ENCODE measurements around the gene NEK6. TPM values are rescaled to one million over a fixed set of nuclear protein-coding genes. Genes with fewer than 3 reads are reported as not detected.

NEK6 gene
- total RNA-seq, 4 donors from 2014 or later, result 6.0 to 14.7 (median 9.1) TPM

DNA sequence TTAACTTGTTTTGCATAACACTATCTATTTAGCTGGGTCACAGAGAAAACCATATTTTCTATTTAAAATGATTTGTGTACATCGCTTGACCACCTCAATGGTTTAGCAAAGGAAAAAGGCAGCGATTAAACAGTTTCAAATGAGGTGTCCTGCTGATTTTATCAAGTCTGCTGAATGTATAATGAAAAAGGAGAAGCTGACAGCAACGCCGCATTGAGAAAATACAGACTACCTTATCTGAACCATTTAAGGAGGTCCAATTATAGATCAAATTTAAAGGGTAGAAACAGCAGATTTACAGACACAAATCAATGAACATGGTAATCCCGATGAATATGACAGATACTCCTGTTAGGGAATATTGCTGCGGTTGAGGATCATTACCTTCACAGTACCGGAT is 127.9 kb downstream of the NEK6 start:
- WGBS, 2 donors, result 80 to 90% methylated on average over 7 of the region's 7 CpGs
- intact Hi-C loops (cut with DNase I; ENCODE audit: low total_unique reads), result no loop called here
- no peak overlapping the region for H3K4me3 ChIP-seq (ENCODE audit: low read depth, poor library complexity, severe bottlenecking)
- DNase-seq (ENCODE audit: low spot score in 2 of 2), result no peak
- TF ChIP-seq, protein P1, sequence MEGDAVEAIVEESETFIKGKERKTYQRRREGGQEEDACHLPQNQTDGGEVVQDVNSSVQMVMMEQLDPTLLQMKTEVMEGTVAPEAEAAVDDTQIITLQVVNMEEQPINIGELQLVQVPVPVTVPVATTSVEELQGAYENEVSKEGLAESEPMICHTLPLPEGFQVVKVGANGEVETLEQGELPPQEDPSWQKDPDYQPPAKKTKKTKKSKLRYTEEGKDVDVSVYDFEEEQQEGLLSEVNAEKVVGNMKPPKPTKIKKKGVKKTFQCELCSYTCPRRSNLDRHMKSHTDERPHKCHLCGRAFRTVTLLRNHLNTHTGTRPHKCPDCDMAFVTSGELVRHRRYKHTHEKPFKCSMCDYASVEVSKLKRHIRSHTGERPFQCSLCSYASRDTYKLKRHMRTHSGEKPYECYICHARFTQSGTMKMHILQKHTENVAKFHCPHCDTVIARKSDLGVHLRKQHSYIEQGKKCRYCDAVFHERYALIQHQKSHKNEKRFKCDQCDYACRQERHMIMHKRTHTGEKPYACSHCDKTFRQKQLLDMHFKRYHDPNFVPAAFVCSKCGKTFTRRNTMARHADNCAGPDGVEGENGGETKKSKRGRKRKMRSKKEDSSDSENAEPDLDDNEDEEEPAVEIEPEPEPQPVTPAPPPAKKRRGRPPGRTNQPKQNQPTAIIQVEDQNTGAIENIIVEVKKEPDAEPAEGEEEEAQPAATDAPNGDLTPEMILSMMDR (IDR thresholded peaks at IDR 0.05), result no peak
- TF ChIP-seq POLR2A (IDR thresholded peaks at IDR 0.05), result no peak

DNA sequence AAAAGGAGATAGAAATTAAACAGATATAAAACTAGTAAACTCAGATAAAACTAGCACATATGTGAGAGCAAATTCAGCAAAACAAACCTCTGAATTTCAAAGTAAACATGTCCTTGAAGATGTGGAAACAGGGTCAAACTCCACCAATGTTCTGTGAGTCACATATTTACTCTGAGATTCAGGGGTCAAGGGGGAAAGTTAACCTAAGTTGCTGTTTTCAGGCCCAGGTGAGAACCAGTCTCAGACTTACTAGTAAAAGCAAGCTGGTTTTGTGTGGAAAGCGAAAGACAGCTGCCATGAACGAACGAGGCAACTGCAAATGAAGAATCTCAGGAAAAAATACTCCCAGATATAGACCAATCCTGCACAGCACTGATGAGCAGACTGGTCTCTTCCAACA is 128.5 kb downstream of the NEK6 start:
- no peak for TF ChIP-seq POLR2A (IDR thresholded peaks at IDR 0.05)
- TF ChIP-seq, protein P1 (IDR thresholded peaks at IDR 0.05), result no peak
- no peak for DNase-seq (ENCODE audit: low spot score in 2 of 2)
- intact Hi-C loops (cut with DNase I; ENCODE audit: low total_unique reads), result no loop called here
- 89 to 96% methylated on average over 3 of the region's 3 CpGs for WGBS, 2 donors
- no peak overlapping the region for H3K4me3 ChIP-seq (ENCODE audit: low read depth, poor library complexity, severe bottlenecking)

DNA sequence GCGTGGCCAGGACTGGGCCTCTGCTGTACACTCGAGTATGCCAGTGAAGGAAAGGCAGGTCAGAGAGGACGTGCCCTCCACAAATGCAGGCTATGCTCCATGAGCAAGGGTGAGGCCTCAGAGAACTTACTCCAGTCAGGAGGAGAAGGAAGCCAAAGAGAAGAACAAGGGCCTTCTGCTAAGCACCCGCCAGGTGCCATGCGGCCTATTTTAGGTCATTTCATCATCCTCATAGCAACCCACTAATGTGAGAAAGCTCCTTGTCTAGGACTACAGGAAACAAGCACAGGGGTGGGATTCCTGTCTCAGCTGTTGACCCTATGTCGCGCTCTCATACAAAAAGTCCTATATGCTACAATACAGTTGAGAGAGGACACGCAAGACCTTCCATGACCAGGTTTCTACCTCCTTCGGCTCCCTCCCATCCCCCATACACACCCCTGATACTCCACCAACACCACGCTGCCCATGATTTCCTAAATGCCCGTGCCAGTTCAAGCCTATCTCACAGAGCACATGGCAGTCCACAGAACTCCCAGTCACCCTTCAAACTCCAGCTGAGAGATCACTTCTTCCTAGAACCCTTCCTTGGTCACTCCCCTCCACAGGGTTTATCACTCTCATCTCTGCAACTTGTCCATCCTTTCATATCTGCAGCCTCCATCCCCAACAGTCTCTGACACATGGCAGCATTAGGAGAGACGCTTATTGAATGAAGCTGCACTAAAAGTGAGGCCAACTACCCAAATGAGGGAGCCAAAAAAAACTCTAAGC is 130.7 kb downstream of the NEK6 start:
- TF ChIP-seq, protein P1 (IDR thresholded peaks at IDR 0.05), result no peak
- no peak for TF ChIP-seq POLR2A (IDR thresholded peaks at IDR 0.05)
- intact Hi-C loops (cut with DNase I; ENCODE audit: low total_unique reads), result no loop called here
- DNase-seq (ENCODE audit: low spot score in 2 of 2), result no peak
- no peak overlapping the region for H3K4me3 ChIP-seq (ENCODE audit: low read depth, poor library complexity, severe bottlenecking)
- 89 to 92% methylated on average over 12 of the region's 12 CpGs for WGBS, 2 donors

DNA sequence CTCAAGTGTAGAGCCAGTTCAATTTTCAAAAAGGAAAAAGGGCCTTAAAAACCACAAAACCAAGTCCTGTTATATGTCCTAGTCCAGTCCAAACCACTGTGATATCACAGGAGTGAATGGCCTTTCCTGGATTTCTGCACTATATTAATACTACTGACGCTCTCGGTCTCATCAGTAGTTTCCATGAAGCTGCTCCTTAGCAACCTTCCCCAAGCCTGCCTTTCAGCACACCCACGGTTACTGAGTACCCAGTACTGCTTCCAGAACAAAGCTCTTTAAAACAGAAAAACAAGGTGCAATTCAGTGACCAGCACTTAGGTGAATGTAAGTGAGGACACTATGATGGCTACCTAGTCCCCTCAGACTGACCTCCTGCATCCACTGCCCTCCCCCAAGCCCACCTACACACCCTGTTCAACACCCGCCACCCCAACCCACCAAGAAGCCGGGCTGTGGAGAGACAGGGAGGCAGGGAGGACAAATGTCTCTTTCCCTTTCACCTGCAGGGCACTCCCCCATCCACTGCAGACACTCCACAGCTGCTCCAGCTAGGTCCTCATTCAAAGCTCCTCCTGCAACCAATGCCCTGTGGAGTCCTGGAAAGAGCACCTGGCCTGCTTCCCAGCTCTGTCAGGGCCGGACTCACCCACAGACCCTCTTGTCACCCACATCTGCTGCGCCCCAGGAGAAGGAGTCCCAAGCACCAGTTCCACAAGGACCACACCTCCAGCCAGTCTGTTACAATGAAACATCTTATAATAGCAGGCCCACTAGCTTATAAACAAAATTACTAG is 131.6 kb downstream of the NEK6 start:
- DNase-seq (ENCODE audit: low spot score in 2 of 2), result no peak
- 81 to 93% methylated on average over 7 of the region's 7 CpGs for WGBS, 2 donors
- intact Hi-C loops (cut with DNase I; ENCODE audit: low total_unique reads), result no loop called here
- H3K4me3 ChIP-seq (ENCODE audit: low read depth, poor library complexity, severe bottlenecking), result no peak overlapping the region
- TF ChIP-seq, protein P1 (IDR thresholded peaks at IDR 0.05), result no peak
- no peak for TF ChIP-seq POLR2A (IDR thresholded peaks at IDR 0.05)

DNA sequence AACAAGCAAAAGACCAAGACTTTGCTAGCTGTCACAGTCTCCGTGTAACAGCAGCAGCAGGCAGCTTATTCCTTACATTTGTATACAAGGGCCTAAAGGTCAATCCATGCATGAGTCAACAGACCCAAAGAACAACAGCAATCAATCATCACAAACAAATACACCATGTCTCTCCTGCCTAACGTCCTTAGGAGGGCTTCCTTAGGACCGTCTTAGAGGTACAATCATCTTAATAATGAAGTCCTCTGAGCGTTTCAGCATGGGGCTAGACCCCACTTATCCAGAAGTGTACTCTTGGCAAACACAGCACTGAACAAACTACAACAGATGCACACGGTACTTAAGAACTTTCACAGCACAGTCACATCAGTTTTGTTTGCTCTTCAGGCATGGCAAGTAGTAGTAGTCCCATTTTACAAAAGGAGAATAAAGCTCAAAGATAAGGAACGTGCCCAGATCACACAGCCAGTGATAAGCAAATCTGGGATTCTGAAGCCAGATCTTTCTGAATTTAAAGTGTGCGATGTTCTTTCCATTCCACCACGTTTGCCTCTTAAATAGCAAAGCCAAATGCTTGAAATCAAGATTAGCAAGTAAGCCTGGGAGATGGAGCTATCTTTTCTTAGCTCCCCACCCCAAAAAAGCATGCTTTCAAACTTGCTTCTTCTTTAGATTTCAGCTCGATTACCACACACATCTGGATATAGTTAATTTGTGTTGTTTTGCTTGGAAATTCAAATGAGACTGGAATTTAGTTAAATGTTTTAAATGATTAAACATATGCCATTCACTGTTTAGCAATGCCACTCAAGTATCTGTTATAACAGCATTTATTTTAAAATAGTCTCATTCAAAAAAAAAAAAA is 133.3 kb downstream of the NEK6 start:
- no peak overlapping the region for H3K4me3 ChIP-seq (ENCODE audit: low read depth, poor library complexity, severe bottlenecking)
- intact Hi-C loops (cut with DNase I; ENCODE audit: low total_unique reads), result no loop called here
- DNase-seq (ENCODE audit: low spot score in 2 of 2), result no peak
- TF ChIP-seq, protein P1 (IDR thresholded peaks at IDR 0.05), result no peak
- TF ChIP-seq POLR2A (IDR thresholded peaks at IDR 0.05), result no peak
- 58 to 62% methylated on average over 9 of the region's 9 CpGs for WGBS, 2 donors

All from lower leg skin (tissue), 4 donors.